ENCODE results near the gene CNTLN. TPM values are rescaled to one million over a fixed set of nuclear protein-coding genes. Genes with fewer than 3 reads are reported as not detected.

The CNTLN gene
- polyA plus RNA-seq, 1 experiment, result 1.9 TPM

GRCh38 chr9:17135295-17136160 lies 688 bp downstream of the CNTLN start:
- Histone ChIP-seq H3K36me3 (ENCODE audit: control insufficient read depth, insufficient read depth, low read length) (no peaks in the 10 kb centered on the region), H3K27me3 (ENCODE audit: control insufficient read depth, insufficient read depth, low read length) (no peaks in the 10 kb centered on the region), H3K4me3 (ENCODE audit: low read depth, low read length) (peak overlapping the region; percentile 85)
- CTCF ChIA-PET, result no interaction called here
- TF ChIP-seq CTCF (IDR thresholded peaks at IDR 0.05; ENCODE audit: insufficient read depth, low read depth, low read length), result no peak
- POLR2A ChIA-PET, result interaction anchor here (0.7 kb wide), 1 partner anchor 11 kb away, joined by 3 read pairs; no protein-coding TSS in a partner anchor
- no peak for DNase-seq (ENCODE audit: low read depth)

GRCh38 chr9:17137566-17137965 lies 2.7 kb downstream of the CNTLN start:
- no peaks in the 10 kb centered on the region for H3K36me3 ChIP-seq (ENCODE audit: control insufficient read depth, insufficient read depth, low read length)
- H3K27me3 ChIP-seq (ENCODE audit: control insufficient read depth, insufficient read depth, low read length), result no peaks in the 10 kb centered on the region
- TF ChIP-seq CTCF (IDR thresholded peaks at IDR 0.05; ENCODE audit: insufficient read depth, low read depth, low read length), result no peak
- ChIA-PET CTCF (interaction anchor here (0.5 kb wide), 1 partner anchor 318 kb away, joined by 3 read pairs; no protein-coding TSS in a partner anchor), POLR2A (no interaction called here)
- no peak for DNase-seq (ENCODE audit: low read depth)
- no peak overlapping the region for H3K4me3 ChIP-seq (ENCODE audit: low read depth, low read length)

- ChIA-PET POLR2A (no interaction called here), CTCF (no interaction called here)
- H3K36me3 ChIP-seq (ENCODE audit: control insufficient read depth, insufficient read depth, low read length), result no peaks in the 10 kb centered on the region
- no peak for TF ChIP-seq CTCF (IDR thresholded peaks at IDR 0.05; ENCODE audit: insufficient read depth, low read depth, low read length)
- H3K27me3 ChIP-seq (ENCODE audit: control insufficient read depth, insufficient read depth, low read length), result no peaks in the 10 kb centered on the region
- no peak overlapping the region for H3K4me3 ChIP-seq (ENCODE audit: low read depth, low read length)
- no peak for DNase-seq (ENCODE audit: low read depth)
These were observed 3.7 kb downstream of the CNTLN start for GRCh38 chr9:17138503-17138902.

GRCh38 chr9:17140418-17140817 lies 5.6 kb downstream of the CNTLN start:
- POLR2A ChIA-PET, result no interaction called here
- TF ChIP-seq CTCF (IDR thresholded peaks at IDR 0.05; ENCODE audit: insufficient read depth, low read depth, low read length), result no peak
- no peak overlapping the region for H3K4me3 ChIP-seq (ENCODE audit: low read depth, low read length)
- CTCF ChIA-PET, result interaction anchor here (1.0 kb wide), 1 partner anchor 10 kb away, joined by 3 read pairs; no protein-coding TSS in a partner anchor
- DNase-seq (ENCODE audit: low read depth), result no peak
- H3K36me3 ChIP-seq (ENCODE audit: control insufficient read depth, insufficient read depth, low read length), result no peaks in the 10 kb centered on the region
- no peaks in the 10 kb centered on the region for H3K27me3 ChIP-seq (ENCODE audit: control insufficient read depth, insufficient read depth, low read length)

GRCh38 chr9:17148324-17148723 lies 13.5 kb downstream of the CNTLN start:
- DNase-seq (ENCODE audit: low read depth), result no peak
- Histone ChIP-seq H3K27me3 (ENCODE audit: control insufficient read depth, insufficient read depth, low read length) (no peaks in the 10 kb centered on the region), H3K4me3 (ENCODE audit: low read depth, low read length) (no peak overlapping the region), H3K36me3 (ENCODE audit: control insufficient read depth, insufficient read depth, low read length) (no peaks in the 10 kb centered on the region)
- ChIA-PET POLR2A (no interaction called here), CTCF (no interaction called here)
- TF ChIP-seq CTCF (IDR thresholded peaks at IDR 0.05; ENCODE audit: insufficient read depth, low read depth, low read length), result no peak
